HUES48 (cell line): ENCODE results near the gene PHYKPL.

Experiments used
- H3K27ac ChIP-seq: one replicate; pipeline ENCODE4 v1.7.0; 2013; ENCODE audit warnings: low read depth, low read length, inconsistent platforms
- H3K27me3 ChIP-seq: 2 replicates; pipeline ENCODE4 v1.6.1; 2013; ENCODE audit warnings: mild to moderate bottlenecking, low read length; ENCODE audit not compliant: control insufficient read depth, insufficient read depth
- H3K36me3 ChIP-seq: 2 replicates; pipeline ENCODE4 v1.6.1; 2013; ENCODE audit warnings: low read length; ENCODE audit not compliant: control insufficient read depth, insufficient read depth
- H3K4me1 ChIP-seq: 2 replicates; pipeline ENCODE4 v1.6.1; 2013; ENCODE audit warnings: mild to moderate bottlenecking, low read length; ENCODE audit not compliant: control insufficient read depth, insufficient read depth
- H3K4me3 ChIP-seq: 2 replicates; pipeline ENCODE4 v1.5.1; 2013; ENCODE audit warnings: mild to moderate bottlenecking, low read depth, low read length
- H3K9ac ChIP-seq: 2 replicates; pipeline ENCODE4 v1.6.1; 2013; ENCODE audit warnings: mild to moderate bottlenecking, low read depth, low read length, moderate library complexity
- H3K9me3 ChIP-seq: 2 replicates; pipeline ENCODE4 v1.6.1; 2013; ENCODE audit warnings: low read length; ENCODE audit not compliant: control insufficient read depth, insufficient read depth

PHYKPL gene

DNA sequence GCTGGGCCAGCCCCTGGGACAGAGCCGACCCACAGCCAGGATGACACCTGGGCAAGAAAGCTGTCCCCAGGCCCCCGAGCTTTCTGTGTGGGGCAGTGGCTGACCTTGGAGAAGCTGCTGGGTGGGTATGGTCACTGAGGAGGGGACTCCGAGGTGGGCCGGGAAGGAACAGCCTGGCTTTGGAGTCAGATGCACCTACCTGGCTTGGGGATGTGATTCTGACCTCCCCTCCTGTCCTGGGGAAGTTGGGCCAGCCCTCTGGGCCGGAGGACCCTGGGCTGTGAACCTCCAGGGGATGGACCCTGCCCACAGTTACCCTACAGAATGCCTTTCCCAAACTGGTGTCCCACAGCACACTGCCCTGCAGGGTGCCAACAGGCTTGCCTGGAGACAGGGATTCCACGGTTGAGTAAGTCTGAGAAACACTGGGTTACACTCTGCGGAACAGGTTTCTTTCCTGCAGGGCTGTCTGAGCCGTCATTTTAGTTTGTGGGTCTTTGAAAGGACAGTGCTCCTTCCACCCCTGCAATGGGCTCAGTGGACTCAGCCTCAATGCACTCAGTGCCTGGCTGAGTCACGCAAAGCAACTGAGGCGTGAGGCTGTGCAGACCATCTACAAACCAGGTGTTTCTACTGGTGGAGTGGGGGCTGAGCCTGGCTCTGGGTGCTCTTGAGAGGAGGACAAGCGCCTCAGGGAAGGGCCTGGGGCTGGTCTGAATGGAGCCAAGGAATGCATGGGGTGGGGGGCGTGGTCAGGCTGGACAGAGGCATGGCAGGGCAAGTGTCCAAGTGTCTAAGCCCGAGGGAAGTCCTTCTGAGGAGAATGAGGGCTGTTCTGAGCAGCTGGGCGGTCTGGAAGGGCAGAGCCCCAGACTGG, 41.3 kb upstream of the PHYKPL start:
- Histone ChIP-seq H3K4me3 (no peak overlapping the region), H3K9me3 (no peaks in the 10 kb centered on the region), H3K9ac (no peak overlapping the region), H3K27me3 (no peaks in the 10 kb centered on the region), H3K27ac (no peak overlapping the region), H3K36me3 (no peaks in the 10 kb centered on the region), H3K4me1 (no peaks in the 10 kb centered on the region)

DNA sequence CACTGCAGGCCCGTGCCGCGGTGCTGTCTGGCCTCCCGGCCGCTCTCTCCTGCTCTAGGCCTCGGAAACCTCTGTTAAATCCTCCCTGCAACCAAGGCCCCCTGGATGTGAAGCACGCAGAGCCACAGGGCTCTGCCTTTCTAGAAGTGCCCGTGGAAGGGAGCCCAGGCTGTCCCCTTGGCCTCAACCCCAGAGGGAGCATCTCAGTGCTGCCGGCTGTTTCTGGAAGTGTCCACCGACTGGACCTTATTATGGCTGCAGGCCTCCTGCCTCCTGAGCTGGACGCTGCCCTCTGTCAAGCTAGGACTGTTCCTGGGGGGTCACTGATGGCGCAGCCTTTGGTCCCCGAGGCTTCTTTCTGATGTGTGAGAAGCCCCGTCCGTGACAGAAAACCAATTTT, 40.4 kb upstream of the PHYKPL start:
- no peaks in the 10 kb centered on the region for H3K9me3 ChIP-seq
- no peak overlapping the region for H3K27ac ChIP-seq
- no peaks in the 10 kb centered on the region for H3K4me1 ChIP-seq
- H3K9ac ChIP-seq, result no peak overlapping the region
- H3K4me3 ChIP-seq, result no peak overlapping the region
- no peaks in the 10 kb centered on the region for H3K27me3 ChIP-seq
- no peaks in the 10 kb centered on the region for H3K36me3 ChIP-seq

DNA sequence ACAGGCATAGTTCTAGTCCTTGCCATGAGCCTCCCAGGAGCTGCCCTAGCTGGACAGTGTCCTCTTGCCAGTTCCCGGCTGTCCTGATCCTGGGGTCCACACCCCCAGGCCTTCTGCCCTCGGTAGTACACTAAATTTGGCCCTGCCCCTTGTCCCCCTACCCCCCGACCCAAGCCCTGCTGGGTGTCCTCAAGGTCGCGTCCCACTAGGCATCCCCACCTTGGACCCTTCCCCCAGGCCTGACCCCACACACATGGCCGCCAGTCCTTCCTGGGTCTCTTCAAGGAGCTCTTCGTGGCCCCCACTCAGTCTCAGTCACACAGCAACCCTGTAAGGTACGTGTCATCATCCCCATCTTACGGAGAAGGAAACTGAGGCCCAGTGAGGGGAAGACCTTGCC, 40.0 kb upstream of the PHYKPL start:
- Histone ChIP-seq H3K4me3 (no peak overlapping the region), H3K27me3 (no peaks in the 10 kb centered on the region), H3K9ac (no peak overlapping the region), H3K27ac (no peak overlapping the region), H3K36me3 (no peaks in the 10 kb centered on the region), H3K4me1 (no peaks in the 10 kb centered on the region), H3K9me3 (no peaks in the 10 kb centered on the region)

DNA sequence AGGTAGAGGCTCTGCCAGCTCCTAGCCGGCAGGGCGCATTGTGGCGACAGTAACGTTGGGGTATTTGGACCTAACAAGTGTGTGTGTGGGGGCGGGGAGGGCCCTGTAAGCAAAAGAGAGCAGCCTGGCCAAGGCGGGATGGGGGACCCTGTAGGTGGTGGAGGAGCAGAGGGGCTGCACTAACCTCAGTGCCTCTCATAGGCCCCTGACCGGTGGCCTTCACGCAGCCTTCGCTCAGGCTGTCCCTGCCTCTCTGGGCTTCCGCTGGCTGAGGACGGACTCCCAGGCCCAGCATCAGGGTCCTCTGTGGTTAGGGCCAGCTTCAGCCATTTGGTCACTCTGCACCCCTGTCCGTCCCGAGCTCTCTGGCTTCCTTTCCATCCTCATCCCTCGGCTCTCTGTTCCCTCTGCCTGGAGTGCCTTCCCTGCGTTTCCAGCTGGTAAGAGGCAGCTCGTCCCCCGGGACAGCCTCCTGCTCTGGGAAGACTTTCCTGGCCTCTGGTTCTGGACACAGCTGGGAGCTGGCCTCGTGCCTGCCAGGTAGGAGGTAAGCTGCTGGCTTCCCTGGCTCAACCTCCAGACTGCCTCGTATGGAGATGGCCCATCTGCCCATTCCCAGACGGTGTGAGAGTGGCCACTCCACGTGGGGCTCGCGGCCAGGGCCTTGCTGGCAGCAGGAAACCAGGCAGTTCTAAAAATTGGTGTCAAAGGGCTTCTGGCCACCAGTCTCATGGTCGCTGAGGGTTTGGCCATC, 39.3 kb upstream of the PHYKPL start:
- Histone ChIP-seq H3K27ac (no peak overlapping the region), H3K27me3 (no peaks in the 10 kb centered on the region), H3K4me1 (no peaks in the 10 kb centered on the region), H3K4me3 (no peak overlapping the region), H3K9me3 (no peaks in the 10 kb centered on the region), H3K9ac (no peak overlapping the region), H3K36me3 (no peaks in the 10 kb centered on the region)

DNA sequence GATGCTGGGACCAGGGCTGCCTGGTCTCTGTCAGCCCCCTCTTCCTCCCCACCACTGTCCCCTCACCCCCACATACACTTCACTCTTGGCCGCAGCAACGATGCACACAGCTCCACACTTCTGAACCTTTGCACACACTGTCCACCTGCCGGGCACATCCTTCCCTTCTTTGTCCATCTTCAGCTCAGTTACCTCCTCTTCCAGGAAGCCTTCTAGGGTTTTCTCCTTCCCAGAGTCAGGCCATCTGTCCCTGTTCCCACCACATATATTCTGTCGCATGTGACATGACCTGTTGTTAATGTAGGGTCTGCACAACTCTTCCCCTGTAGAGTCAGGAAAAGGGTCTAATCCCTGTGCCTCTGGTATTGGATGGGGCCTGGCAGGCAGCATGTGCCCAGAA, 38.6 kb upstream of the PHYKPL start:
- Histone ChIP-seq H3K4me3 (no peak overlapping the region), H3K9me3 (no peaks in the 10 kb centered on the region), H3K4me1 (no peaks in the 10 kb centered on the region), H3K27me3 (no peaks in the 10 kb centered on the region), H3K9ac (no peak overlapping the region), H3K27ac (no peak overlapping the region), H3K36me3 (no peaks in the 10 kb centered on the region)

DNA sequence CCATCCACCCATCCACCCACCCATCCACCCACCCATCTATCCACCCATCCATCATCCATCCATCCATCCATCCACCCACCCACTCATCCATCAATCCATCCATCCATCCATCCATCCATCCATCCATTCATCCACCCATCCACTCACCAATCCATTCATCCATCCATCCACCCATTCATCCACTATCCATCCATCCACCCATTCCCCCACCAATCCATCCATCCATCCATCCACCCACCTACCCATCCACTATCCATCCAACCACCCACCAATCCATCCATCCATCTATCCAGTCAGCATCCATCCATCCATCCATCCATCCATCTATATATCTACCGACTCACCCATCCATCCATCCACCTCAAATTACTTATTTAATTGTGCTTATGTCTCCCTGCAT, 36.9 kb upstream of the PHYKPL start:
- H3K9me3 ChIP-seq, result no peaks in the 10 kb centered on the region
- H3K4me3 ChIP-seq, result no peak overlapping the region
- H3K27ac ChIP-seq, result no peak overlapping the region
- no peaks in the 10 kb centered on the region for H3K4me1 ChIP-seq
- no peaks in the 10 kb centered on the region for H3K27me3 ChIP-seq
- no peak overlapping the region for H3K9ac ChIP-seq
- no peaks in the 10 kb centered on the region for H3K36me3 ChIP-seq

DNA sequence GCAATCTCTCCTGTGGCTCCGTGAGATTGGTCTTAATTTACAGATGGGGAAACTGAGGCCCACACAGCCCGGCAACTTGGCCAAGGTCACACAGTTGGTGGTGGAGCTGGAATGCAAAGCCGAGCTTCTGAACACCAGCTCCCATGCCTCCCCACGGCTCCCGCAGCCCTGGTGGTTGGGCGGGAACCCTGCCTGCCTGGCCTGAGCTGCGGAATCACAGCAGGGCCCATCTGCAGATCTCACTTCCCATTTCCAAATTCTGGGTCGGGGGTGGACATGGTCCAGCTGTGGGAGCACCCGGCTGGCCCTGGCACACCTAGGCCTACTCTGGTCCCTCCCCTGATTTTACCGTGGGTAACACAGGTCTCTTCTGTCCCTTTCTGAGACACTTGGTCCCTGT, 35.3 kb upstream of the PHYKPL start:
- no peak overlapping the region for H3K4me3 ChIP-seq
- H3K4me1 ChIP-seq, result no peaks in the 10 kb centered on the region
- H3K27me3 ChIP-seq, result no peaks in the 10 kb centered on the region

DNA sequence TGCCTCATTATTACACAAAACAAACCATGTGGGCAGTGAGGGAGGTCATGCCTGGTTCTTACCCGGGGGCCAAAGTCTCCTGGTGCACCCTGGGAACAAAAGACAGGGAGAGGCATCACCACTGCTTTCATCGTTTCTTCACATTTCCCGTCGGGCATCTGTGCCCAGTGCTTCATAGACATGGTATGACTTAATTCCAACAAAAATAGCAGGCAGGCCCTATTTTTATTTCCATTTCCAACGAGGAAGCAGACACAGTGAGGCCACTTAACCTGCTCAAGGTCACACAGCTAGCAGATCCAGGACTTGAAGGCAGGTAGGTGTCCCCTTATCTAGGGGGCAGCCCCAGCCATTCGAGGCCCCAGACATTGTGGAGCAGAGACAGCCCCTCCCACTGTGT, 34.6 kb upstream of the PHYKPL start:
- no peak overlapping the region for H3K9ac ChIP-seq
- no peaks in the 10 kb centered on the region for H3K4me1 ChIP-seq
- H3K9me3 ChIP-seq, result no peaks in the 10 kb centered on the region
- no peak overlapping the region for H3K4me3 ChIP-seq
- no peak overlapping the region for H3K27ac ChIP-seq
- no peaks in the 10 kb centered on the region for H3K27me3 ChIP-seq
- H3K36me3 ChIP-seq, result no peaks in the 10 kb centered on the region

More for the DNA sequence above, 35.3 kb upstream of the PHYKPL start:
- Histone ChIP-seq H3K27ac (no peak overlapping the region), H3K36me3 (no peaks in the 10 kb centered on the region), H3K9ac (no peak overlapping the region), H3K9me3 (no peaks in the 10 kb centered on the region)

DNA sequence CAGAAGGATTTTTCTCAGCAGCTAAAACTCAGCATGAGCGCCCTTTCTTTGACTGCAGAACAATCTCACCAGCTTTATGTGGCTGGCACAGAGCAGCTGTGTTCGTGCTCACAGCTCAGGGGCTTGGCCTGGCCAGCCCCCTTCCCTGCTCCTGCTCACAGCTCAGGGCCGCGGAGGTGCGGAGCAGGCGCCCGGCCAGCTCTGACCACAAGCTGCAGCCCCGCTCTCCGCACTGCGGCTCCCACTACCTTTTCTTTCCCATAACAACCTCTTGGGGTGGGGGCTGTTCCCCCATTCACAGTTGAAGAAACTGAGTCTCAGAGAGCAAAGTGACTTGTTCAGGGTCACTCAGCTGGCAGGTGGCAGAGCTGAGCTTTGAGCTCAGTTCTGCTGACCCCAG, 34.0 kb upstream of the PHYKPL start:
- no peaks in the 10 kb centered on the region for H3K9me3 ChIP-seq
- no peak overlapping the region for H3K4me3 ChIP-seq
- no peaks in the 10 kb centered on the region for H3K27me3 ChIP-seq
- H3K4me1 ChIP-seq, result no peaks in the 10 kb centered on the region
- H3K9ac ChIP-seq, result no peak overlapping the region
- H3K36me3 ChIP-seq, result no peaks in the 10 kb centered on the region
- no peak overlapping the region for H3K27ac ChIP-seq

DNA sequence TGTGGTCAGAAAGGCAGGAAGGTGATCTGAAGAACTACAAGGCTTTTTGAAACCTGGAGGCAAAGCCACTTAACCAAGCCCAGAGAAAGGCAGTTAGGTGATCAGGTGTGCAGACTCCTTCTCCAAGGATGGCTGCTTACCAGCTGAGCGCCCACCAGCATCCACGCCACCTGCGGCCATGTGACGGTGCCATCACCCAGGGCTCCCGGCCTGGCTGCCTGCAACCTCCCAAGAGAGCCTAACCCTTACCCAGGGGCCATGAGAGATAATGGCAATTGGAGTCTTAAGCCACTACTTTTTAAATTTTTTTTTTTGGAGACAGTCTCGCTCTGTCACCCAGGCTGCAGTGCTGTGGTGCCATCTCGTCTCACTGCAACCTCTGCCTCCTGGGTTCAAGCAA, 33.1 kb upstream of the PHYKPL start:
- Histone ChIP-seq H3K27ac (no peak overlapping the region), H3K9me3 (no peaks in the 10 kb centered on the region), H3K4me3 (no peak overlapping the region), H3K9ac (no peak overlapping the region), H3K4me1 (no peaks in the 10 kb centered on the region), H3K36me3 (no peaks in the 10 kb centered on the region), H3K27me3 (no peaks in the 10 kb centered on the region)

DNA sequence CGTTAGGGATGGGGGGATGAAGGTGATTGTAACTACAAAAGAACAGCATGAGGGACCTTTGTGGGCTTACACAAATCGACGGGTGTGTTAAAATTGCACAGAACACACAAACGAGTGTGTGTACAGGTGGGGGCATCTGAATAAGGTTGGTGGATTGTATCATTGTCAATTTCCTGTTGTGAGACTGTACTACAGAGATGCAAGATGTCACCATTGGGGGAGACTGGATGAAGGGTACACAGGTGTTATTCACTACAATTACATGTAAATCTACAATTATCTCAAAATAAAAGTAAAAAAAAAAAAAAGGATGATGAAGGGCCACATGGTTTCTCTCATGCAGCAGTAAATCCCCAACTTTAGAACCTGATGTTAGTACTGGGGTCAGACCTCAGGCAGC, 31.4 kb upstream of the PHYKPL start:
- Histone ChIP-seq H3K27me3 (no peaks in the 10 kb centered on the region), H3K27ac (no peak overlapping the region), H3K4me1 (no peaks in the 10 kb centered on the region), H3K4me3 (no peak overlapping the region), H3K9ac (no peak overlapping the region), H3K36me3 (no peaks in the 10 kb centered on the region), H3K9me3 (no peaks in the 10 kb centered on the region)
